ENCODE data around the gene PIANP.
A peak's percentile ranks its signal among the peaks of the same experiment; 100 is the strongest.

The PIANP gene

DNA sequence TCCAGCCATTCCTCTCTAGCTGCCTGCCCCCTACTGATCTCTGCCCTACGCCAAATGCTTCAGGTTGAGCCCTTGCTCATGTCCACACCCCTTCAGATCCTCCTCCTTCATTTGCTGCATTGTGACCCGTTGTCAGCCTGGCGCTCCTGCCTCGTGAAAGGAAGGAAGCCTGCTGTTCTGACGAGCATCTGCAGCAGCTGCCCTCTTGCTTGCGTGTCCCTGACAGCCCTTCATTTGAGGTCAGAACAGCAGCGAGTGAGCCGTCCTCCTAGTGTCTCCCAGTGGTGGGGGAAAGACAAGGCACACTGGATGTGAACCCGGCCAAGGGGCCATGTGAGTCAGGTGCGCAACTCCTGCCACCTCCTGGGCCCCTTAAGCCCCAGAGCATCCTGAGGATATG lies 3.0 kb upstream of the PIANP start:
- DNase-seq = no peak

DNA sequence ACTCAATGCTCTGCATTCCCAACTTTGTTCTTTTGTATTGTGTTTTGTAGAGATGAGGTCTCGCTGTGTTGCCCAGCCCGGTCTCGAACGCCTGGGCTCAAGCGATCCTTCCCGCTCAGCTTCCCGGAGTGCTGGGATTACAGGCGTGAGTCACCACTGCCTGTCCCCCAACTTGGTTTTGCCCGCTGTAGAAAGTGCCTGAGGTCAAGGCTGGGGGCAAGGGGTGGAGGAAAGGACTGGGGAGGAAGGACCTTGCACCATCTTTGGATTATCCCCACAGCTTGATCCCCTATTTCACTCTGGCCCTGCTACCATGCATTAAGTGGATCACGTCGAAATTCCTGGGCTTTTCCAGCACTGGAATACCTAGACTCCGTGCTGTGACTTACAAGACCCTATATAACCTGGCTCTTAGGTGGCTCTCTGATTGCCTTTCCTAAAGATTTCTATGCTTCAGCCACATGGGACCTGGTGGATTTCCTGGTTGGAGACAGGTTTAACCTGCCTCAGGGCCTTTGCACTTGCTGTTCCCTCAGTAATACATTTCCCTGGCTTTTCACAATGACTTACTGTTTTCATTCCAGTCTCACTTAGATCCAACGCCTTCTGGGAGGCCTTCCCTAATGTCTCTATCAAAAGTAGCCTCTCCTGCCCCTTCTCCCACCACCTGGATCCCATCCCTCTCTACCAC lies 608 bp upstream of the PIANP start:
- no peak for DNase-seq

DNA sequence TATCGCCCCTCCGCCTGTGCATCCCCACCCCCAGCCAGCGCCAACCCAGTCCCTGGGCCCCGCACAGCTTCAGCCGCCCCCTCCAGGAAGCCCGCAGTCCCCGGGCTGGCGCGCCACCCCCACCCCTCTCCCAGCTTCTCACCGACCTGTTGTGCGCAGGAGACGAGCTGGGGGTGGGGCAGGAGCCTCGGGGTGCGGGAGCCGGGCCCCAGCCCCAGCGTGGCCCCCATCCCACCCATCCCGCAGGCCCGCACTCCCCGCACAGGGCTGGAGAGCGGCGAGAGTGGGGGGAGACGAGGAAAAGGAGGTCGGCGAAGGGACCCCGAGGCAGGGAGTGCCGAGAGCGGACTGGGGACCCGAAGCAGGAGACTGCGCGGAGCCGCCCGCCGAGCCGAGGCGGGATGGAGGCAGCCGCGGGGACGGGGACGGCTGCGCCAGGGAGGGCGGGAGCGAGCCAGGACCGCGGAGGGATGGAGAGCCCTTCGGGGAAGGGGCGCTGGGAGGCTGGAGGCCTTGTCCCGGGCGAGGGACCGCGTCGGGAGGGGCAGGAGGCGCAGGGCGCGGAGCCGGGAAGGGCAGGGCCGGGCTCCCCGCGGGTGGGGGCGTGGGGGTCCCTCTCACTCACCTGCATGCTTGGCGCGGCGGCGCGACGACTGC lies 498 bp downstream of the PIANP start:
- no peak for DNase-seq

DNA sequence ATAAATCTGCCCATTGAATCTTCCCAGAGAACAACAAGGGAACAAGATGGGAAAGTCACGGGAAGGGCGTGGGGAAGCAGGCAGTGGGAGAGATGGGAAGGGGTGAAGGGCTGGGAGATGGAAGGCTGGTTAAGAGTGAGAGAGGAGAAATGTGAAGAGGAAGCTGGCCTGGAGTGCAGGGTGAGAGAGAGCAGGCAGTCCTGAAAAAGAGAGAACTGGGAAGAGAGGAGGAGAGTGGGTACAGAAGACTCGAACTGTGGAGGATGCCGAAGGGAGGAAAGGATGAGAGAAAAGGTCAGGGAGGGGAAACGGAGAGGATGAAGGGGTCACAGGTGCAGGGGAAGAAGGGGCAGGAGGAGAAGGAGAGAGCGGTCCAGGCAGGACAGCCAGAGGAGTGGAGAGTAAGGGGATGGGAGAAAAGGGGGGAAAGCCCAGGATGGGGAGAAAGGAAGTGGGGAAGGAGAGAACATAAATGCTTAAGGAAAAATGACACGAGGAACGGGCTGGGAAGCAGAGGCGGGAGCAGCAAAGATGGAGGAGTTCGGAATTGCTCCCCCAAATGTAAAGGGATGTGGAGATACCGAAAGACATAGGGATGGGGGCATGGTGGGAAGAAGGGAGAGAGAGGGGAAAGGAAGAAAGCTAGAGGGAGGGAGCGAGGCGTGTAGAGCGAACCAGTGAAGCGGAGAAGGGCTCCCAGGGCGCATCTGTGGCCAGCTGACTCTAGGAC lies 1.2 kb downstream of the PIANP start:
- DNase-seq = no peak

DNA sequence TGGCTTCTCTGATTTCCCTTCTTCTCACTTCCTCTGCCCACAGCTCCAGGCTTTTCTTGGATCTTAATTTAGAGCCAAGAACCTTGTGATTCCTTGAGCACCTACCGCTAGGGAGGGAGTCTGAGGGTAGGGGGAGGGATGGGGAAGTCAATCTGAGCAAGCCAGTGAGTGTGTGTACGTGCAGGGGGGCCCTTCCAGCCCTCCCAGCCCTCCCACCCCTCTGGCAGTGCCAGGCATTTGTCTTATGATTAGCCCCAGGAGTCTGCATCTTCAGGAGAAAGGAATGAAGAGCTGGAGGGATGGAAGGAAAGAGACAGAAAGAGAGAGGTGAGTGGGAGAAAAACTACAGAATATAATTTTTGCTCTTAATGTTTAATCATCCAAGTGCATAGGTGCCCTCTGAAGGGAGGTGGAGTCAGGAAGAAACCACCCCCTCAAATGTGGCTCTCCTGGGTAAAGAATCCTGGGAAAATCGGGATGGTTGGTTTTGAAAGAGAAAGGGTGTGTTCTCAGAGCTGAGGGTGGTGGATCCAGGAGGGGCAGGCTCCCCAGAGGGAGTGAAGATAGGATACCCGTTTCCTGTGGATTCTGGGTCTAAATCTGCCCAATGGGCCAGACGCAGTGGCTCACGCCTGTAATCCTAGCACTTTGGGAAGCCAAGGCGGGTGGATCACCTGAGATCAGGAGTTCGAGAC lies 2.1 kb downstream of the PIANP start:
- DNase-seq = no peak

DNA sequence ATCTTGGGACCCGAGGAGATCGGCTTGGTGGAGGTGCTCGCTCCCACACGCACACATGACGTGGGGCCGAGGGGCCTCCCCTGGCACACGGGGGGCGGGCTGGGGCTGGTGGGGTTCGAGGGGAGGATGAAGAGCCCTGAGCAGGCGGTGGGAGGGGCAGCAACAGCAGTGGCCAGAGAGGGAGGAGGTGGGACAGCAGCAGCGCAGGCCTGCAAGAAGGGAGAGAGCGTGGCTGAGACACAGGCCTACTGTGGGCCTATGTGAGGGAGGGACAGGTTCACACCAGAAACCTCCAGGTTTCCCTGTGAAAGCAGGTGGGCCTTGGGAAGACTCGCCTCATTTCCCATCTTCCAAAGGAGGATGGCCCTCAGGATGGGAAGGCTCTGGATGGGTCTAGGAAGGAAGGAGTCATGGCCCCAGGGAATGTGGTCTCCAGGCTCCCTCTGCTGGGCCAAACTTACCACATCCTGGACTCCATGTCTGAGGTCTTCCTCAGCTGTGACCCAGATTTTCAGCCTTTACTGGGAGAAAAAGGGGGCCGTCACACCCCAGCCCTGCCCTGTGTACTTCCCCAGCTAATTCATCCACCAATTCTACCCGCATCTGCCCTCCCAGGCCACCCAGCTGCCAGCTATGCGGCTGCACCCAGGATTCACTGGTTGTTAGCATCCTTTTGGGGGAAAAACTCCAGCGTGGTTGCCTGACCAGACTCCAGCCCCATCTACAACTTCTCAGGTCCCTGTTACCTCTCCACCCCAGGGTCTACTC lies 2.8 kb downstream of the PIANP start:
- DNase-seq = peak; percentile 4

DNA sequence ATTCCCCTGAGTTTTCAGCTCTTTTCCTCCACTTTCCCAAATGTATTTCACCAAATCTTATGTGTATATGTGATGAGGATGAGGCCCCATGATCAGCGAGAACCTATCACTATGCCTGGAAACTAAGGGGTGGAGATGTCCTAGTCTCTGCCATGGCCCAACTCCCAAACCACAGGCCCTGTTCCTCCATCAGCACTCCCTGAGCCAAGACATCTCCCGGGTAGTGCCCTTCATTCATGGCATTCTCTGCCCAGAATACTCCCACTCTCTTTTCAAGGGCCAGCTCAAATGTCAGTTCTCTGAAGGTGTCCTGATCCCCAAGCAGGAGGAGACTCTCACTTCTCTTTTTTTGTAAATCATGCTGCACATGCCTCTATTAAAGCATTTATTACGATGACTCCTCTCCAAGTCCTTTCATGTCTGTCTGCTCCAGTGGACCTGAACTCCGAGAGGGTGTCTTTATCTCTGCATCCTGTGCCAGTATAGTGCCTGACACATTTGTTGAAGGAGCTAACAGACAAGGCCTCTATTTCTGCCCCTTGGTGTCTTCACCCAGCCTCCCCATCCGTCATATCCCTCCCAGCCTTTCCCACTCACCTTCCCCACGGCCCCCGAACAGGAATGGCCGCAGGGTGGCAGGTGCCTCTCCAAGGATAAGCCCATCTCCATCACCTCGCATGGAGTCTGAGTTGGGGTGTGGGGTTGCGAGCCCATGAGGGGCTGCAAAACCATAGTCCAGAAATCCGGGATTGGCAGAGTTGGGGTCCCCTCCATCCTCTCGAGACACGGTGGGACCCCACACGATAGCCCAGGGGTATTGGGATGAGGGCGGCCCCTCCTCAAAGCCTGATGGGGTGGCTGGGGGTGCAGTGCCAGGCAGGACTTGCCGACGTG lies 3.7 kb downstream of the PIANP start:
- DNase-seq = no peak

DNA sequence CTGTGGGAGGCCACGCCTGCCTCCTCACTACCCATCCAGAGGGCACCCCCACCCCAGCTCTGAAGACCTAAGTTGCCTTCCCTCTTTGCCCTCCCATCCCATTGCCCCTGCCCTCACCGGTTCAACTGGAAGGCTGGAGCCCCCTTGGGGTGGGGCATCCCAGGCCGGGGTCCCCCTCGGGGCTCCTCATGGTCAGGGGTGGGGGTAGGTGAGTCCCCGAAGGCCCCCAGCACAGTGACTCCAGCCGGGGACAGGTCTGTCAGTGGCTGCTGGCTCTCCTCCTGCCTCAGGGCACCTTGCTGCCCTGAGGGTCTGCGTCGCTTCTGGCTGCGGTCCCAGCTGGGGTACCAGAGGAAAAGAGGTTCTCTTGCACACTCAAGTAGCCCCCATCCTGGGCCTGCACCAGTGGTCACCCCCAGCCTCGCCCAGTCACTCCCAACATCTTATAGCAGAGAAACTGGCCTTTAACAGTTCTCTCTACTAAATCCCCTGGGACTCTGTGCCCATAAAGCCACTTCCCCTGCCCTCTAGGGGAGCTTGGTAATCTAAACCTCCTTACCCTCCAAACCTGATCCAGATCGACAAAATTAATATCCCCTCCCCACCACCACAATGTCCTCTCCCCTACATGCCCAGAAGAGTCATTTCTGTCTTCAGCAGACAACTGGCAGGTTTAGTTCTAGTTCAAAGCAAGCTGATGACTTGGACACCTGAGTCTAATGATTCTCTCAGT lies 5.1 kb downstream of the PIANP start:
- no peak for DNase-seq

DNA sequence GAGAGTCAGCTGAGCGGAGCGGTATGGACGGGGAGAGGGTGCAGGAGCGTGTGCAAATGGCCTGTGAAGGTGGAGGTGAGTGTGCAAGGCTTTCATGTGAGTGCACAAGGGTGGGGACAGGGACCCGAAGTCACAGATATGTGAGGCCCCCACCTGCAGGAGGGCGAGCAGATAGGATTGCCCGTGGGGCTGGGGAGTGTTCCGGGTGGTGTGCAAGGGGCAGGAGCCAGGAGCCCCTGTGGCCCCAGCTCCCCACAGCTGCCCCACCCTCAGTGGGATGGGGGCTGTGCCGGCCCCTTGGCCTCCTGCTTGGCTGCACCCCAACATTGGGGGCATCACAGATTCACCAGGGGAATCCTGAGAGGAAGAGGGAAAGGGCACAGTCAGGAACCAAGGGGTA lies 5.9 kb downstream of the PIANP start:
- DNase-seq = no peak

DNA sequence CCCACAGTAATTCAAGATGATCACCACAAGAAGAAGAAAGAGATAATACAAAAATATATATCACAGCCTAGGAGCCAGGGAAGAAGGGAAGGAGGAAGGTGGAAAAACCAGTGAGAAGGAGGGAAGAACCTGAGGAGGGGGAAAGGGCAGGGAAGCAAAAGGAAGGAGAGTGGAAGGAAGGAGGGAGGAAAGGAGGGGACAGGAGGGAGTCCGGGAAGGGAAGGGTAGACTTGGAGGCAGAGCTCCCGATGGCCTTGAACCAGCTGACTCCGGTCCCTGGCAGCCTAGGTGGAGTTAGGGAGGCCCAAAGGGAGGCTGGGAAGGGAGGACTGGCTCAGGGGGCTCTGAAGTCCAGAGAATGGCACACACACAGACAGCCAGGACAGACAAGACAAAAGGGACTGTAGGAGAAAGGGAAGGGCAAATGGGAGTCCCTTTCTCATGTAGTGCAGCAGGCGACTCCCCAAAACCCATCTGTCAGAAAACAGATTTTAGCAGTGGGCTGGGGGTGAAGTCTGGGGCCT lies 6.7 kb downstream of the PIANP start:
- DNase-seq = no peak

DNA sequence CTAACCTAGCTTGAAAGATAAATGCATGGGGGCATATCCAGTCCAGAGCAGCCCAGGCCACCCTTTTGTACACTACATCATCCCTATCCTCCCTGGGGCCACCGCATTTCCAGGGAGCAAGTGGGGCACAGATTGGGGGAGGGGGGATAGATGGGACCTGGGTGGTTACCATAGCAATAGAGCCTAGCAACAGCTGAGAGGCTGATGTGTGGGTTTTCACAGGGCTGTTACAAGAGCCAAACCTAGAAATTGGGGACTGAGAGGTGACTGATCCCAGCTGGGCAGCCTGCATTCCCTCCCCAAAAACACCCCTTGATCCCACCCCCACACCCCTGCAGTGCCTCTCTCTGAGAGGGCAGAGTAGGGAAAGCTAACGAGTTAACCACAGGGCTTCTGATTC lies 7.7 kb downstream of the PIANP start:
- no peak for DNase-seq

DNA sequence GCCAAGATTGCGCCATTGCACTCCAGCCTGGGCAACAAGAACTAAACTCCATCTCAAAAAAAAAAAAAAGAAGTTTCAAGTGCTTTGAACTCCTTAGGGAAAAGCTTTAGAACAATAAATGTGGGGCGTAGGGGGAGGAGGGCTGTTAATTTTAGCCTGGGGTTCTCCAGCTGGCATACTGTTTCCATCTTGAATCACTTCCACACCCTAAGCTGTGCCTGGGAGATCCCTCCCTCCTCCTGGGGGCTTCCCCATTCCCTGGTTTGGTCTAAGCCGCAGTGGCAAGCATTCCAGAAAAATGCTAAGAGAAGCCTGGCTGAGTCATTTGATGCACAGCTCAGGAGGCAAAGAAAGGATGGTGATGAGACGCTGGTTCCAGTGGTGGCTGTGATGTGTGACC lies 9.1 kb downstream of the PIANP start:
- no peak for DNase-seq

DNA sequence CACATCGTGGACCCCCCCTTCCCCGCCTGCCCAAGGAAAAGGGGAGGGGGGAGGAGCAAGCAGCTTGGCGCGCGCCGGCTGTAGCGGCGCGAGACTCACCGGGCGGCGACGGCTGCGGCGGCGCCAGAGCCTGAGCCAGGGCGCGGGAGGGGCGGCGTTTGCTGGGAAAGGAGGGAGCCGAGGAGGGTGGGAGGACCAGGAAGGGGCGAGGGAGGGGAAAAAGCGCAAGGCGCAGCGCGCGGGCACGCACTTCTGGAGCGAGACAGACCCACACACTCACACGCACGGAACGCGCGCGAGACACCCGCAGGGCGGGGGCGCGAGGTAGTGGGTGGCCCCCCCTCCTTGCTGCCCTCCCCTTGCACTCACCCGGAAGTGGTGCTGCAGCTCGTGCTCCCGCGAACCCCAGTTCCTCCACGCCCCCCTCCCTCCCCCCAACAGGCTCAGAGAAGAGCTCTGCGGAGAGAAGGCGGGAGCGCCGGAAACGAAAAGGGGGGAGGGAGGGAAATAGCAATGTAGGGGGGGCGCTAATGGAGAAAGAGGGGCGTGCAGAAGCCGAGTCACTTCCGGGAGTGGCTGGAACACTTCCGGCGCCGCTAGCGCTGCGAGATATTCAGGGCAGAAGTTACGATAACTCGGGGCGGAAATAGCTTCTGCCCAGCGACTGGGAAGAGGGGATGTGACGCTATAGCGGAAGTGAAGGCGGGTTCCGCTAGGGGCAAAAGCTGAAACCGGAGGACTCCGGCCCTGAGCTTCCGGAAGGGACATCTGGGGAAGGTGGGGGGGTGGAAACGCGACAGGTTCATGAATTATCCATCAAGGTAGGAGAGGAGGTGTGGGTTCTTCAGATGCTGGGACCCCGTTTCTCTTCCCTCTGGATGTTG lies 11.4 kb downstream of the PIANP start, which contains the start of gene ZNF384:
Gene ZNF384 (minus strand): TSS at position 377 of the 884 bp plus-strand sequence. CDS start 9,855 bp downstream, outside the sequence.
- DNase-seq = peak; percentile 100

DNA sequence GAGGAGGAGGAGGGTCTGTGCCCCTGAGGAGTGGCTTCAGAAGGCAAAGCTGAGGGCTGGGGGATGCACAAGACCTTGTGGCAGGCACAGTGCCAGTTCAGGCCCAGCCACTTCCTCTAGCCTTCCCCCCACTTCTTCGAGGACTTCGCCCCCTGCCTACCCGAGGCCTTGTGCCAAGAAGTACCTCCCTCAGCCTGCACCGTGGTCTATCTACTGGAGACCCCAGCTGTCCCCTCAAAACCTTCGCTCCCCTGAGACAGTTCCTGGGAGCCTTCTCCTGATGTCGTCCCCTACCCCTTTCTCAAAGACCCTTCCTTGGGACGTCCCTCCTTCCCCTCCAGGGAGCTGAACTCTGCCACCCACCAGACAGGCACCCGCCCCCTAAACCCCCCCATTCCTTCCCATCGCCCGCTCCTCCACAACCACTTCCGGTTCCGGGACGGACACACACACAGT lies 12.0 kb downstream of the PIANP start:
- DNase-seq = no peak

DNA sequence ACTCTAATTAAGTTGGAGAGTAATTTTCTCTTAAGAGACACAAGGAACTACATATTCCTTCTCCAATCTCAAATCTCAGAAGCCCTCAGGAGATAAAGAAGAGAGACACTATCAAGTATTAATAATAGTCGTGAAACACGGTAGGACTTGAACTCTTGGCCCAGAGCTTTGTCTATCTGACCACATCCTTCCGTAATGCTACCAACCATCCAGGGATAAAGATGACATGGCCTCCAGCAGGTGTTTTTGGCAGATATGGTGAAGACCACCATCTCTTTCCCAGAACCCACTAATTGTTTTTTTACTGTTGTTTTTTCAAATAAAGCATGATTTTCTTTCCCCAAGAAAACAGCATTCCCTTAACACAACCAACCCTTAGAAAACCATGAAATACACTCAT lies 14.8 kb downstream of the PIANP start:
- no peak for DNase-seq

DNA sequence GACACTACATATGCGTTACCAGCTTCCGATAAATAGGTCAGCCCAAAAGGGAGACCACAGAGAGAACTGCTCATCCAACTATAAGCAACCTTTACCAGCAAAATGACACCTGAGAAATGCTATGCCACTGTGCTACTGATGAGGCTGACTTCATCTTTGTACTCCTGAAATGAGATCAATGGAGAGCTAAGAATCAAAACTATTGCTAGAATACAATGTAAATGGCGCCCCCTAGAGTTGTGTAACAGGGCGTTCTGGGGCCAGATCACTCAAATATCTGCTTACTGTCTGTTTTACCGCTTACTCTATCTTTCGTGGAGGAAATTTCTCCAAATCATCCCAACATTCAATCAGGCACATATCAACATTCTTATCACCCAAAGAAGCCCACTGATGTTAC lies 16.0 kb downstream of the PIANP start:
- DNase-seq = peak; percentile 33

DNA sequence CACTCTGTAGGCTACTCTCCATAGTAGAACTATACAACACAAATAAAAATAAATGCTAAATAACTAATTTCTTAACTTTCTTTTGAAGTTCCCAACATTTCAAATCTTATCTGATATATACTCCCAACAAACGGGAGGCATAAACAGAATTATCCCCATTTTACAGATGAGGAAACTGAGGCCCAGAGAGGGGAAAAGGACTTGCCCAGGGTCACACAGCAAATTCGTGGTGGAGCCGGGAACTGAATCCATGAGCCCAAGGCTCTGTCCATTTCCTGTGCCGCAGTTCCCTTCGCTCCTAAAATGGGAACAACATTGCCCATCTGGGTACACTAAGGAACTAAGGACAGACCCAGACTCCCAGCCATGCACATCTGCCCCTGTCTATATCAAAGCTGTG lies 23.7 kb downstream of the PIANP start:
- no peak for DNase-seq

DNA sequence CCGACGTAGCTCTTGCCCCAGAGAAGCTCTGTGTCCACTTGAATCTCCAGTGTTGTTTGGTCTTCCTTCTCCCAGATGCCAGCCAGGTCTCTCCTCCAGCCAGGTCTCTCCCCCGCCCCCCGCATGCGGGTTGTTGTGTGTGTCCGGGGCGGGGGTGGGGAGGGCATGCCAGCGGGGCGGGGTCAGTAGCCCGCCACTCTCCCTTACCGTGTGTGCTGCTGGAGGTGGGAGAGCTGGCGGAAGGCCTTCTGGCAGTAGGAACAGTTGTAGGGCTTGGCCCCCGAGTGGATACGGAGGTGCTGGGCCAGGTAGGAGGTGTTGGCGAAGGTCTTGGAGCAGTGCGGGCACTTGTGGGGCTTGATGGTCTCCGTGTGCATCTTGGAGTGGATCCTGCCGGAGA lies 28.5 kb downstream of the PIANP start:
- DNase-seq = no peak

DNA sequence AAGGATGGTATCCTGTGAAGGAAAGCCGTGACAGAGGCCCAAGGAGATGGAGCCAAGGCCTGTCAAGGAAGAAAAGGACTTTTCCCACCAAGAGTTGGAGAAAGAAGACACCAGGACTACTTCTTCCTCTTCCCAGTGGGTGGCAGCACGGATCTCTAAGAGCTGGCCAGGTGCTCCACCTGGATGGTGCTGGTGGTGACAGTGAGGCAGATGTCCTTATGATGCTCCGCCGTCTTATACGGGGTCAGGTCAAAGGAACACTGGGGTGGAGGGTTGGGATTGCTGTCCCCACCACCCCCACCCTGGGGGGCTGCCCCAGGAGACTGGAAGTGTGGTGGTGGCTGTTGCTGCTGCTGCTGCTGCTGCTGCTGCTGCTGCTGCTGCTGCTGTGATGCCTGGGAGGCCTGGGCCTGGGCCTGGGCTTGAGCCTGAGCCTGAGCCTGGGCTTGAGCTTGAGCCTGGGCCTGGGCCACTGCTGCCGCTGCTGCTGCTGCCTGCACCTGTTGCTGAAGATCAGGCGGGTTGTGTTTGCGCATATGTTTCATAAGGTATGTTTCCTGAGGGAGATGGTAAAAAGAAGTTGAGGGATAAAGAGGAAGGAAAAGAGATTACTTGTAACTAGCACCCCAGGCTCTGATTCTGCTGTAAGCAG lies 32.9 kb downstream of the PIANP start:
- no peak for DNase-seq
